Activated T-cell treated with anti-CD3 and anti-CD28 coated beads for 4 hours (primary cell): ENCODE results near the gene DERL3.

ENCODE experiments used
- DNase-seq: peaks from one replicate; pipeline ENCODE4 v3.0.0-alpha.2; 2020

The DERL3 gene

DNA sequence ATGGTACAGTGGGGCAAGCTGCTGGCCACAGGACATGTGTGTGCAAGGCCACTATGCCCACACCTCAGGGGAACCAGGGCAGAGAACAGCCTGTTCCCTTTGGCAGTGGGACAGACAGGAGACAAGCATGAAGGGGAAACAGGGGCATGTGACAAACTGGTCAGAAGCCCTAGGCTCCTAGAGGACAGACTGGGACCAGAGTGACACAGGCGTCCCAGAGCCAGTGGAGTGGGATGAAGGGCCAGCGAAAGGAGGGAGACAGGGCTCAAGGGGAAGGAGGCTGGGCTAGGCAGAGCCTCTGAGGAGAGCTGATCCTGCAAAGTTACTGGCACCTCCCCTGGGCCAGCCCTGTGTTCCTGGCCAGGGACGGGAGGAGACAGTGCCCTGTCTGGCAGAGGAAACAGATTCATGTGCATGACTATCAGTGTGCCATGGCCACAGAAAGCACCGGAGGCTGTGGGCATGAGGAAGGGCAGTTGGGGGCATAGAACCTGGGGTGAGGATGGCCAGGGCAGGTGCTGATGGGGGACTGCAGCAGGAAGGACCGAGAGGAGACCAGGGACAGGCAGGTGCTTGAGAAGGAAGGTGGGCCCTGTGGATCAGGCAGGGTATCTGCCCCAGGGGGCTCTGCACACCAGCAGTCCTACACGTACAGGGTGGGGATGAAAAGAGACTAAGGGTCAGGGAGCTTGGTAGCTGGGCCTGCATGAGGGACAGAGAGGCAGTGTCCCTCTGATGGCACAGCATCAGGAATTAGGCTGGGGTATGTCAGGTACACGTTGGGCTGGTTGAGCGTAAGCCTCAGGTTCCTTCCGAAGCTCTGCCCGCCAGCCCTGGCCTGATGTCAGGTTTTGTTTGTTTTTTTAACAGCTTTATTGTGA, 9.8 kb downstream of the DERL3 start:
- DNase-seq, result no peak

GRCh38 chr22:23827351-23827995, 11.3 kb downstream of the DERL3 start:
- no peak for DNase-seq

DNA sequence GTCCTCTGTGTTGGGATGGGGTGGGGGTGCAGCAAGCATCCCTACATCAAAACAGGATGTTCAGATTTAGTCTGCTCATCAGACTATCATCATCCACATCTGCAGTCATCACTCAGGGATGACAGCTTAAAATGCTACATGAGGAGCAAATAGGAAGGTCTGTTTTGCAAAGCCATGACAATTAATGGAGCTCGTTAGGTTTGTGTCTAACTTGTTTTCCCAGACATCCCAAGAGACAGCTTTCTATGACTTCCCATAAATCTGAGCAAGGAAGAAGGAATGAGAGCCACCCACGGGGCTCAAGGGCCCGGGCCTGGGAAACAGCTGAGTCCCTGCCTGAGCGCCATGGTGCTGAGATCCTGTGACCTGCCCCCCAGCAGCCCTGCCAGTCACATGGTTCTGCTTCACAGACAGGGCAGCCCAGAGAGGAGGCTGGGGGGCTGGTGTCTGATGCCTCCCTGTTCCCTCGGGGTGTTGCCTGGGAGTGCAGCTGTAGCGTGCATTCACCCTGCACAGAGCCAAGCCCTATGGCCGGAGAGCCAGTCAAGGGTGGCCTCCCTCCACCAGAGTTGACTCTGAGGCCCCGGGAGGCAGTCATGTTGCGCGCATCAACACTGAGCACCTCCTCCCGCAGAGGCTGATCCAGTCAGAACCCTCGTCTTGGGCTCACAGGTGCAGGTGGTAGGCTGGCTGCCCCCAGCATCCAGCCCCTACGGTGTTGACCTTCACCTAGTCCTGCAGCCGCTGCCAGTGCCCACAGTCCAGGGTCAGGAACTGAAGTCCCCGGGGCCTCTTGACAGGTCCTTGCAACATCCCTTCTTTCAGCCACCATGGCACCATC, 12.1 kb downstream of the DERL3 start:
- no peak for DNase-seq

- DNase-seq, result no peak
Observed at GRCh38 chr22:23825246-23825905, 13.4 kb downstream of the DERL3 start.

DNA sequence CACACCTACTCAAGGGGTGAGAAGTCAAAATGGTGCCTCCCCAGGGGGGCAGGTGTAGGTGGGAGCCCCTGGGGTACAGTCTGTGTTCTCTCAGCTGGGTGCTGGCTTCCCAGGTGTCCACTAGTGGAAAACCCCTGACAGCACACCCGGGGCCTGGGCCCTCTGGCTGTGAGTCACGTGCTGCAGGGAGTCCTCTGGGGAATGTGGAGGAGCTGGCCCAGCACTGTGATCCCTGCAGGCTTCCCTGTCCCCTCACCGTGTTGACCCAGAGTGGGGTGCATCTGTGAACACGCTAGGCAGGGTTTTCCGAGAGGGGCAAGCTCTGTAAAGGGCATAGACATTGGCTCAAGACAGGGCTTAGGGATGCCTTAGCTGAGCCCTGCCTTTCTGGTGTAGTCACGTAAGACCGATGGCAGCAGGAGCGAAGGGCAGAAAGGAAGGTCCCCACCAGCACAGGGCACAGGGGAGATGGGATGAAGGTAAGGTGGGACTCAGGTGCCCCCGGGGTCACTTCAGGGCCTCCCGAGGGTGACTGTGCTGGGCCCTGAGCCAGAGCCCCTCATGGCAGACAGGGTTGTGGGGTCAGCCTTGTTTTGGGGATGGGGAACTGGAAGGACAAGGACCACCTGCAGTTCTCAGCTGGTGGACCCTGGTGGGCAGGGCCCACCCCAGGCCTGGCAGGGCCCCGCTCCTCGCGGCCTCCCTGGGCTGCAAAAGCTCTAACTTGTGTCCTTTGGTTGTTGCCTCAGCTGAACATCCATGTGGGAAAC, 14.1 kb downstream of the DERL3 start:
- no peak for DNase-seq

DNA sequence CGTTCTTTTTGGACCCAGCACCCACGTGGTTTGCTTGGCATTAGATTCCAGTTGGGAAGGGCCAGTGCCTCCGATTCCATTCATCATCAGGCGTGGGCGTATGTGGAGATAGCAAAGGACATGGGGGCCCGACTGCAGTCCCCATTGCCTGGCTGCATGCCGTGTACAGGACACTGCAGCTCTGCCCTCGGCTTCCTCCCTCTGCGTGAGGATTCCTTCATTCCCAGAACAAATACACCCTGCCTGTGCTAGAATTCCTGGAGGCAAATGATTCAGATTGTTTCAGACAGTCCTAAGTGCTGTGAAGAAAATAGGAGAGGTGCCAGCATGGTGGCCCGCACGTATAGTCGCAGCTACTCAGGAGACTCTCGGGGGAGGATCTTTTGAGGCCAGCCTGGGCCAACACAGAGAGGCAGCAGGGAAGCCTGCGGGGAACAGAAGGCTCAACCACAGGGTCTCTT, 15.4 kb downstream of the DERL3 start:
- DNase-seq, result no peak

DNA sequence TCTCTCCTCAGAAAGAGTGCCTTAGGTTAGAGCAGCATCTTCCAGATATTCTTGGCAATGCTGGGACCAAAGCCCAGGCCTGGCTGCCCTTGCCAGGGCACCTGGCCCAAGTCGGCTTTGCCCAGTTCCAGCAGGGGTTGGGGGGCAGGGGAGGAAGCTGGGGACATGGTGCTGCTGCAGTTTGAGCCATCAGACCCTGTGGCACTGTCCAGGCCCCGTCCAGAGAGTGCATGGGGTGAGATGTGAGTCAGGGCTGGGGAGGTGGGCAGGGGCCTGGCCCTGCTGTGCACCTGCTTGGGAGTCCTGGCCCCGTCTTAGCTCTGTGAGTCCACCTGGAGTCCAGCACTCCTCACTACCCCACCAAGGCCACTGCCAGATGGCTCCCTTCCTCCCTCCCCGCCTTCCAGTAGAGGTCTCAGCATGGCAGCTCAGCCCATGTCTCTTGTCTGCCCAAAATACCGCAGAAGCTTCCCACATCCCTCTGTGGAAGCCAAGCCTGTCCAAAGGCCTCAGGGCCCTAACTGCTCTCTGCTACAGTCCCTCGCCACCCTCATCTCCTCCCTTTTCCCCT, 16.6 kb downstream of the DERL3 start:
- DNase-seq, result no peak

DNA sequence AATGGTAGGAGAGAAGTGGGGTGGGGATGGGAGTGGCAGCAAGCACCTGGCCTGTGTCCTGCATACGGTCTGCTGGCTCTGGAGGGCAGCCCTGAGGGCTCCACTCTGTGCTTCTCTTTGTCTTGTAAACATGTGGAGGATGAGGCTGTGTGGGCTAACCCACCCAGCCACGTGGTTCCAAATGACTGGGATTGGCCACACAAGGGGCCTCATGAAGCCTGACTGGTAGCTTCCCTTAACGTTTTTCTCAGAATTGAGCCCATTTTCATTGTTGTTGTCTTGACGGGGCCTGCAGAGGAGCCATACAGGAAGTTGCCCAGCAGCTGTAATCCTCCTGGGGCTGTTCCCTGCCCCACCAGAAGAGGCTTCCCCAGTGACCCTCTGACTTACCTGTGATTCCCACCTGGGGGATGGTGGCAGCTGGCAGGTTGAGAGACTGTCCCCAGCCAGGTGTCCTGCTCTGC, 18.0 kb downstream of the DERL3 start:
- no peak for DNase-seq

GRCh38 chr22:23818541-23818940, 20.3 kb downstream of the DERL3 start:
- DNase-seq, result no peak

DNA sequence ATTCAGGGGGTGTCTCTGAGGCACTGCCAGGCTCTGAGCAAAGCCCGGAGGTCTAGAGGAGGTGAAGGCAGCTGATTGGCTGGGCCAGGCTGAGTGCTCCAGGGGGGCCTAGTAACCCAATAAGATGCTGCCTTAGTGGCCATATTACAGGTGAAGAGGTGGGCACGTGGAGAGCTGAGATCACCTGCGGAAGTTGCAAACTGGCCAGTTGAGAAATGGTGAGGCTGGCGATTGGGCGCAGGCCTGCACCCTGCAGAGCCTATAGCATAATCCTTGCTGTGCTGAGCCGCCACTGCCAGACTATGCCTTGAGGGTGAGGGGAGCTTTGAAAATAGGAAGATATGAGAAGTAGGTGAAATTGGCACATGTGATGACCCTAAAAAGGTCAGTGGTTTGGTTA, 21.7 kb downstream of the DERL3 start:
- DNase-seq, result no peak

- DNase-seq, result no peak
Observed at GRCh38 chr22:23816156-23816976, 22.4 kb downstream of the DERL3 start.

- DNase-seq, result no peak
Observed at GRCh38 chr22:23815541-23816155, 23.2 kb downstream of the DERL3 start.

- DNase-seq, result no peak
Observed at GRCh38 chr22:23812378-23812777, 26.4 kb downstream of the DERL3 start.

- DNase-seq, result no peak
Observed at GRCh38 chr22:23806837-23807236, 32.0 kb downstream of the DERL3 start.

DNA sequence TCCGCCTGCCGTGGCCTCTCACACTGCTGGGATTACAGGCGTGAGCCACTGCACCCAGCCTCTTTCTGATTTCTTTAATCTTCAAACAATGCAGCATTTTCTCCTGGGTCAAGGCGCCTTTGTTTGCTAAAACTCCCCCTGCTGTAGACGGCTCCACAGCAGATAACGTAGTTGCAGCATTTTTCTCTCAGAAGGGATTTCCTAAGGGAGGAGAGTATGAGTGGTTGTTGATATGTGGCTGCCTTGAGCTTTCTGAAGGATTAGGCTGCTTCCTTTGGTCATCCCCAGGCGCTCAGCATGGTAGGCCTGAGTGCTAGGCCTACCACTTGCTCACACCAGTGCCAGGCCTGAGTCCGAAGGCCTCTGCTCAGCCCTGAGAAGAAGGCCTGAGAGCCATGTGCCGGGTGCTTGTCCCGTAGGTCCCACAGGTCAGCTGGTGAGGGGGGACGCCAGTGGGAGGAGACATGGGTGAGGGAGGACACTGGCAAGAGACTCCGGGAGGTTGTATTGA, 34.0 kb downstream of the DERL3 start:
- no peak for DNase-seq

GRCh38 chr22:23803001-23803819, 35.6 kb downstream of the DERL3 start:
- DNase-seq, result no peak

GRCh38 chr22:23801886-23802377, 36.9 kb downstream of the DERL3 start:
- no peak for DNase-seq

DNA sequence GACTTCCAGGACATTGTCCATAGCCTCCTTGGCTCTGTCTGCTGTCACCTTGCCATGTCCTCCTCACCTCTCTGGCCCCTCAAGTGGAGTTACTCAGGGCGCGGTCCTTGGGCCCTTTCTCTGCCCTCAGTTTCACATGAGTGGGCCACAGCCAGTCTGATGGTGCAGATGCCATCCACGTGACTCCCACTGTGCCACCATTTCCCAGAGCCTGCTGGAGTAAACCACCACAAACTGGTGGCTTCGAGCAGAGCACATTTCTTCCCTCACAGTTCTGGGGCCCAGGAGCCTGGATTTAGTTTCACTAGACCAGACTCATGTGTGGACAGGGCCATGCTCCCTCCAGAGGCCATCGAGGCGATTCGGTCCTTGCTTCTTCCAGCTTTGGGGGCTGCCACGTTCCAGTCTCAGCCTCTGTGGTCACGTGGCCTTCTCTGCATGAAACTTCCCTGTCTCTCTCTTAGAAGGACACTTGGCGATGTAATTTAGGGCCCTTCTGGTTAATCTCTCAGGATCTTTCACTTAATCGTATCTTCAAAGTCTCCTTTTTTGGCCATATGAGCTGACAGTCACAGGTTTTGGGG, 37.5 kb downstream of the DERL3 start:
- no peak for DNase-seq
